CD4-positive, alpha-beta T cell treated with Interleukin-17A for 4 hours (primary cell): Measurements from ENCODE around the gene SELENOP.
"Not testable (repeated sequence)": the region's sequence is repeated elsewhere in the genome, so short reads cannot be mapped to it uniquely, and the experiment has no call there.

Experiments
- DNase-seq: peaks from one replicate; pipeline ENCODE4 v3.0.0-alpha.2; 2020; ENCODE audit warnings: mixed read lengths

Gene SELENOP

DNA sequence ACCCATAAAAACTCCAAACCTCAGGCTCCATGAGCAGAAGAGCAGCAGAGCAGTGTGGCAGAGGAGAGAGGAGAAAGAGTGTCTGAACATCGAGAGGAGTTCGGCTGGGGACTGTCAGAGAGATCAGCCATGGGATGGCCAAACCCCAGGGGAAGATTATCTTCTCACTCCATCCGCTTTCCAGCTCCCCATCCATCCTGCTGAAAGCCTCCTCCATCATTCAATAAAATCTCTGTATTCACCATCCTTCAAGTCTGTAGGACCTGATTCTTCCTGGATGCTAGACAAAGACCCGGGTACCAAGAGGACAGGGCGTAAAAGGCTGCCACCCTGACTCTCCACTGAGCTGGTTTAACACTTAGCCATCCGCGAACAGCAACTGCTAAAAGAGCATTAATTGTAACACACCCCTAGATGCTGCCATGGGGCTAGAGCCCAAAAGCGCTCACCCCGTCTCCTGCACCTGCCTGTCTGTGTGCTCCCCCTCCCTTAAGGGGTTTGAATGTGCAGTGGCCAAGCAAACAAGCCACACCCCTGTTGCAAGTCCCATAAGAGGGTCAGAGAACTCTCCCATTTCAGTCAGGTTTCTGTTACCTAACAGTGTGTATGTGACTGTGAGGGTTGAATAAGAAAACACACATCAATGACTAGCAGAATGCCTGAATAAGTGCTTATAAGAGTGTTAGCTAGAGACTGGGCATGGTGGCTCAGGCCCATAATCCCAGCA, 13.9 kb upstream of the SELENOP start:
- DNase-seq, result no peak

DNA sequence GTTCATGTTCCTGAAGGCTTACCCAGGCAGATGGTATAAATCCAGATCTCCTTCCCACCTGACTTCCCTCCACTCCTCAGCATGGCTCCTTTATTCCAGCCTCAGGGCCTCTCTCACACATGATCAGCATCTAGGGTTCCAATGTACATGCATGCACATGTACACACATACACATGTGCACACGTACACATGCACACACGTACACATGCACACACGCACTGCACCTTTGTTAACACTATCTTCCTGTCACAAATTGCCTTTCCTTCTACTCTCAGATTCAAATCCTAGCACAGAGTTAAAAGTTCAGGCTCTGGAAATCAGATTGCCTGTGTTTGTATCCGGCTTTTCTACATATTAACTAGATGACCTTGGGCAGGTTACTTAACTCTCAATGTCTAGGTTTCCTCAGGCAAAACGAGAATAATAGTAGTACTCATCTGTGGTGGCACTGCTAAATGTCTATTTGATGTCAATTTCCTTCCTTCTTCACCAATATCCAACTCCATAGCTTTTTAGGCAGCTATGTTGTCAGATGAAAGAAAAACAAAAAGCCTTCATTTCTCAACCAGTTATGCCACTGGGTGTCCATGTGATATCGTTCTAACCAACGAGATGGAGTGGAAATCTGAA, 12.8 kb upstream of the SELENOP start:
- no peak for DNase-seq

DNA sequence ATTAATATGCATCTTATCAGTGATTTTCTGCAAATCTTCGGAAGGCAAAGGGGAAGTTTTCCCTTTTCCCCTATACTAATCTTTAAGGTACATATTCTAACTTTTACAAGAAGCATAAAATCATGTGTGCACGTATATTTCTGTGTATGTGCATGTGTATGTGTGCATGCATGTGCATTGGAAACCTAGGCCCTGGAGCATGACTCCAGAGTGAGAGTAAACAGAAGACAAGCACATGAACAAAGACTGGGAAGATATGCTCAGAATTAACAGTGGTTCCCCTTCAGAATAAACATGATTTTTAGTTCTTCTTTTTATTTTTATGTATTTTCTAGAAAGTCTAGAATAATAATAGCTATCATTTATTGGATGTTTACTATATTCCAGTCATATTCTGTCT, 10.9 kb upstream of the SELENOP start:
- no peak for DNase-seq

DNA sequence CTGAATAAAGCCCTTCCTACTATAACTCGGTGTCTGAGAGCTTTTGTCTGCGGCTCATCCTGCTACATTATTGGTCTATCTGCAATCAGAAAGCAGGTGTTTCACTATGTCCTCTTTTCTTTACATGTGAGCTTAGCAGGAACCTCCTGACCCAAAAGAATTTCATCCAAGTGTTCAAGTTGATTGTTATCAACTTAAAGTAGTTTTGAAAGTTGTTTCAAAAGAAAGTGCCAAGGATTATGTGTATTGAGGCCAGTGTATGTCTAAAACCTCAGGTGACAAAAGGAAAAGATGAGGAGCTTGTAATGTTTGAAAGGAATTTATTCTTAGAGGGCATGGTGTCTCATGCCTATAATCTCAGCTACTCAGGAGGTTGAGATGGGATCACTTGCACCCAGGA, 8.1 kb upstream of the SELENOP start:
- no peak for DNase-seq

DNA sequence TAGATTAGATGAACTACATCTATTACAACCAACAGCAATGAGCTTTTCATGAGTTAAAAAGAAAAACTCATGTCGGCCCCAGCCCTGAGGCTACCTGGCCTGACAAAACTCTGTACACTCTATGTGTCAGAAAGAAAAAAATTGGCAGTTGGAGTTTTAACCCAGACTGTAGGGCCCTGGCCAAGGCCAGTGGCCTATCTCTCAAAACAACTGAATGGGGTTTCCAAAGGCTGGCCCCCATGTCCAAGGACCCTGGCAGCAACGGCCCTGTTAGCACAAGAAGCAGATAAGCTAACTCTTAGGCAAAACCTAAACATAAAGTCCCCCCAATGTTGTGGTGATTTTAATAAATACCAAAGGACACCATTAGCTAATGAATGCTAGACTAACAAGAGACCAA, 4.9 kb upstream of the SELENOP start:
- DNase-seq, result not testable (repeated sequence)

DNA sequence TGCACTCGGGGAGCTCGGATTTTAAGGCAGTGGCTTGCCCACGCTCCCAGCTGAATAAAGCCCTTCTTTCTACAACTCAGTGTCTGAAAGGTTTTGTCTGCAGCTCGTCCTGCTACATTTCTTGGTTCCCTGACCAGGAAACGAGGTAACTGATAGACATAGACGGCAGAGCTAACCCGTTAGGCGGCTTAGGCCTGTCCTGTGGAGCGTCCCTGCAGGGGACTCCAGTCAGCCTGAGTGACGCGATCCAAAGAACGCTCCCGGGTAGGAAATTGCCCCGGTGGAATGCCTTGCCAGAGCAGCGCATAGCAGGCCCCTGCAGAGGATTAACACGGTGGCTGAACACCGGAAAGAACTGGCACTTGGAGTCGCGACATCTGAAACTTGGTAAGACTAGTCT, 1.8 kb upstream of the SELENOP start:
- DNase-seq, result no peak

DNA sequence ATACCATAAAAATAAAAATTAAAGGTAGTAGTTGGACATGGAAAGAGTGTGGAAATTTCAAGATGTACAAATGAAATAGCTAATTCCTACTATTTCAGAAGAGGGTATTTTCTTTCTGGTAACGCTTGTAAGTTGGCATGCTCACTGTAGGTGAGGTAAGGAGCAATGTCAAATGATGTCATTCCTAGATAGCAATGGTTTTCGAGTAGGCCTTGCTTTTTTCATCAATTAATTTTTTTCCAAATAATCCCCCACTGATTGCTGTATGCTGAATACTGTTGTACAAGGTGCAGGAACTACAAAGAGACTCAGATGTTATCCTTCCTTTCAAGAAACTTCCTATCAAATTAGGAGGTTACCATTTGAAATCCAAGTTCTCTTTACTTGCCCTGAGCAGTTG, 928 bp upstream of the SELENOP start:
- DNase-seq, result no peak

DNA sequence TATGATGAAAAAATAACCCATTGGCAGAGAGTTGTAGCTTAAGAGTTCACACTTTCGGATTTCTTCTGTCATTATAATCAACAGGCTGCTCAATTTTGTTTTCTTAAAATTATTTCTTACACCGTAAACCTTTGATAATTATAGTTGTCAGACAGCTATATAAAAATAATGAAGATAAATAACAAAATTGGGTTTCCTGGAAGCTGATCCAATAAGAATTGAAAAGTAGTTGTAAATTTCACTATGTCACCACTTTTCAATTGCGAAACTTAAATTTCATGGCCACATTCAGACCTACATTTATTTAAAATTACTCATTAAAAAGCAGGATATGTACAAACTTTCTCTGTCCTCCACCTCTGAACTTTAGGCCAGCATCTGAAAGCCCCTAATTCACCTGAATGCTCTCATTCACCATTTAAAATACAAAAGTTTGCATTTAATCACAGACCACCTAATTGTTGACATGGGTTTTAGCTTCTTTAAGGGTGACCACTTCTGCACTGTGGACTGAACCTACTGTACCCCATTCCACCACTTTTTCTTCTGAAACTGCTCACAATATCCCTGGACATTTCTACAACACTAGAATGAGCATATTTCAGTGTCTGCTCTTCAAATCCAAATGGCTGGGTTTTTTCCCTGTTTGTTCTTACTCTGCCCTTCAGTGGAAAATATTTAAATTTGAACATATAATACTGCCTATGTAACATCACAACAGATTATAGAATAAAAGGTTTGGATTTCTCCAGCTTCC, 680 bp downstream of the SELENOP start:
- no peak for DNase-seq

DNA sequence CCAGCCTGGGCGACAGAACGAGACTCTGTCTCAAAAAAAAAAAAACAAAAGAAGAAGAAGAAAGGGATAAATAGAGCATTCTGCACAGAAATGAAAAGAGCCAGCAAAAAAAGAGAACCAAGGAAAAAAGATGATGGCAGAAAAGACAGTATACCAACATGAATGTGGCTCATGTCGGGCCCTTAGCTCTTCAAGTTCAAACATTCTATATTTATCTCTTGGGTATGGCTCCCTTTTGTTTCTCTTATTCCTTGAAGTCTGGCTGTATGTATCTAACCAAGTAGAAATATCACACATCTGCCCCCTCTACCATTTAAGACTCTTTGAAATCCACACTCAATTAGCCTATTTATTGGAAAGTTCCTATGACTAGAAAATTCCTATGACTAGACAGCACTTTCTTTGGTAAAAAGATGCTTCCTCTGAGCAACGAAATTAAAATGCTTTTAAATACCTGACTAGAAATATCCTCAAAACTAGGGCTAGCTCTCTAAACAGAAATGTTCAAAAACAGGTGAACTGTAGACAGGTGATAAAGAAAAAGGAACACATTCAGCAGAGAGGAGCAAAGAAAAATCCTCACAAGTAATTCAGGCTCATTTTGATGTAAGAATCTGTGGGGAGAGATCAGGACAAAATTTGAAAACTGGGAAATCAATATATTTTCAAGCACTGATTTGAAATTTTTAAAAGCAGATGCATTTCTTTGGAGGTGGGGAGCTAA, 2.6 kb downstream of the SELENOP start:
- DNase-seq, result no peak

DNA sequence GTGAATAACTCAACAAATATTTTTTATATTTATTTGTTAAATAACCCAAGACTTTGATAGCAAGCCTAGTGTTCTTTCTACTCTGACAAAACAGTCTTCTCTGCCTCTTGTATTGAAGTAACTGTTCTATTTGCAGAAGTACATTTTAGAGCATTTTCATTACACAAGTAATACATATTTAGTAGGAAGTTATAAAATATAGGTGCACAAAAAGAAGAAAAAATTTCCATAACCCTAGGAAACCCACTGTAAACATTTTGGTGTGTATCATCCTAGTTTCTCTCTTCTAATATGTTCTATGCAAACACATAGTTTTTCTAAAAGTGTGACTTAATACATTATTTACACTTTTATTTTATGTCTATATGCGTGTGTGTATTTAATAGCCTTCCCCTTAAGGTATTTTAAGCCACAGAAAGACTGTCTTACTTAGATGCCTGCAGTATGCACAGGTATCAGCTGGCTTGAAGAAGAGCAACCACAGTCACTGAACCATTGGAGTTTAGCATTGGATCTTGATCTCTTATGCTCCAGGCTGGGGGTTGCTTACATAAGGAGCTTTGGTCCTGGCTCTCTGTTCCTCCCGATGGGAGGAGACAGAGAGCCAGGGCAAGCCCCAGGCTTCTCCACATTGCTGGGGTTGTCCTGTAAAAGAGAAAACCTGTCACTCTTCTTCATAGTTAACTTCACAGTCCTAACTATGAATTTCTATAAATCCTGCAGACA, 3.8 kb downstream of the SELENOP start:
- no peak for DNase-seq

DNA sequence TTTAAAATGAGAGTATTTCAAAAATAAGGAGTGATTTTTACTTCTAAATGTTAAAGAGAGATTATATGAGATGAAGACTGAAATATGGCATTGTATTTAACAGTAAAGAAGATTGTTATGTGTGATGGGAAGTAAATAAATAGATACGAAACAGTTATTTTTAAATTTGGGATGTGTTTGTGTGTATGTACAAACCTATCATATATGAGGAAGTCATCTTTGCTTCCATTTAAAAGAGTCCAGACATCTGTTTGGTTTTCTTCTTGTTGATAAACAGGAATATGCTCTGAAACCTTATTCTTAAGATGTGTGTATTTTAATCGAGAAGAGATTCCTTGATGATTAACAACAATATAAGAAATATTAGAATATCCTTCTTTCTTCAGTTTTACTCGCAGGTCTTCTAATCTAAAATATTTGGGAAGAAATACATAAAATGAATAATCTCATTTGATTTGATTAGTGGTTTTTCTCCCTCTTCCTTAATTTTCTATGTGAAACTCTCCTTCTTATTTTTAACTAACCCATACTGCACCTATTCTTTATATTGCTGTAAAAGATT, 4.9 kb downstream of the SELENOP start:
- no peak for DNase-seq

DNA sequence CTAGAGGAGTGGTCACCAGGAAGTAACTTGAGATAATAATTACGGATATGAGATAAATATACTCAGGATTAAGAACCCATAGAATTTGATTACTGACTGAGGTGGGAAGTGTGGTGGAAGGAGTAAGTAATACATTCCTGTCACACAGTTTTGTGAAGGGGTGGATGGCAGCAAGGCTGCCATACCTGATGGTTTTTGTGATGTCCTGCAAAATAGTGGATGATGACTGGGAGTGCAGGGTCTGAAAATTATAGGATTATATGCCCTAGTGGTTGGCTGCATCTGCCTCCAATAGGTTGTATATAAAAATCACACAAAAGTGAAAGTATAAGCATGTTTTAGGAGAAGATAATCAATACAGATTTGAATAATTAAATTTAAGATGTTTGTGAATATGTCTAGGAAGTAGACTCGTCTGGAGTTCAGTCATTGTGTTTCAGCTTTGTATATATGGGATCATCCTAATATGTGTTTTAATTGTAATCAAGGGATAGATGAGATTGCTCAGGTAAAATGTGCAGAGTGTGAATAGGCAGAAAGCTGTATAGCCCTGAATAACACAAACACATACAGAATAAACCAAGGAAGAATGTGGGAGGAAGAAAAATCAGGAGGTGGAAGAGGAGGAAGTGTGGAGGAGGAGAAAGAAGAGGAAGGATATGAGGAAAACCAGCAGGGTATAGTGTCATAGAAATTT, 5.5 kb downstream of the SELENOP start:
- DNase-seq, result no peak

DNA sequence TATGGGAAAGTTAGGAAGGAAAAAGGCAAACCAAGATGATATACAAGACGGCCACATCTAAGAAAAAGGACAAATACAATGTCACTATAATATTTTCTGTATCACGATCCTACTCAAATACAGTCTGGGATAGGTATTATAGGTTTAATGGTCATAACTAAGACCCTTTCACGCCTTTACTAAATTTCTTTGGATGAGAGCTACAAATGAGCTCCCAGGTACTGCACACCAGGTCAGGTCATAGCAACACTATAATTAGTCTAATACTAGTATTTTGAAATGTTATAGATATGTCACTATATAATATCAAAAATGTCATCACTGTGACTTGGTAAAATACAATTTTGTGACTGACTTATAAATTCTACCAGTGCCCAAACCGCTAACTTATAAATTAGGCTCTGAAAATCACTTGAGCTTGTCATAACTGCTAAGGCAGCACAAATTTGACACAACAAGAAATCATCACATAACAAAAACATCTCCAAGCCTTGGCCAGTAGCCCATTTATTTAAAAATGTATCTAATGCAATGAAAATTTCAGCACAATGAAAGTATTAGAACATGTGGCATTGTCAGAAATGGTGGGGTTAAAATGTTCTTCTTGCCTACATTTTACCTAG, 6.9 kb downstream of the SELENOP start:
- DNase-seq, result no peak

DNA sequence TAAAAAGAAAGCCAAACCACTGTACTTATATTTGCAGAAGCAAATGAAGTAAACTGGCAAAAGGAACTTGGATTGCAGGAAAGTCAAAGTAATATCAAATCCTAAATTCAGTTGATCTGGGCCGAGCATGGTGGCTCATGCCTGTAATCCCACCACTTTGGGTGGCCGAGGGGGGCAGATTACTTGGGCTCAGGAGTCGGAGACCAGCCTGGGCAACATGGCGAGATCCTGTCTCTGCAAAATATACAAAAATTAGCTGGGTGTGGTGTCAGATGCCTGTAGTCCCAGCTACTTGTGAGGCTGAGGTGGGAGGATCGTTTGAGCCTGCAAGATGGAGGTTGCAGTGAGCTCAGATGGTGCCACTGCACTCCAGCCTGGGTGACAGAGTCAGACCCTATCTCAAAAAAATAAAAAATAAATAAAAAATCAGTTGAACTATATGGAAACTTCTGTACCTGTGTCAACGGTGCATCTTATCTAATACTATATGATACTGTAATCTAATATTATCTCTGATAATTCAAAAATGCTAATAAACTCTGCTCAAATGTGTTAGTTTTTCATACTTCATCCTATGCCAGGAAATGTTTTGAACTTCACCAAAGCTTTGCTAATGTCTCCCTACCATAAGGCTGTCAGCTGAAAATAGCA, 10.1 kb downstream of the SELENOP start:
- no peak for DNase-seq

DNA sequence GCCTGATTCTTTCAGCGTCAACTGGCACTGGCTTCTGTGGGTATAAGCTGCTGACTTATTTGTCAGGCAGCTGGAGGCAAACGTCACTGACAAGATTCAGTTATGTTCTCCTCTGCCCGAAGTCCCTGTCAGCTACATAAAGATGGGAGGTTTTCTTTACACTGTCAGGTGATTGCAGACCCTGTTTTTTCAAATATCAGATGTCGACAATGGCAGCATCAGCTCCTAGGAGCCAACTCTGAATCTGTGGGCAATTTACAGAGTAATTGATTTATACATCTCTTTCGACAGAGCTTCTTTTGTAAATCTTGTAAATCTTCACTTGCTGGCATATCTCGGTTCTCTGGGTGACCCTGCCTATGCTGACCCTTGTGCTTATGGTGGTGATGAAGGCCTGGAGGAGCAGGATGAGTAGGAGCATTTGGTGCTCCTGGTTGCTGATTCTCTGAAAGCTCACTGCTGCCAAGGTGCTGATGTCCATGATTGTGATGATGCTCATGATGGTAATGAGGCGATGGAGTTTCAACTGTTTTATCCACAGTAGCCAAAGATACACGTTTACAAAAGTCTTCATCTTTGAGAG, 10.9 kb downstream of the SELENOP start:
- DNase-seq, result no peak

DNA sequence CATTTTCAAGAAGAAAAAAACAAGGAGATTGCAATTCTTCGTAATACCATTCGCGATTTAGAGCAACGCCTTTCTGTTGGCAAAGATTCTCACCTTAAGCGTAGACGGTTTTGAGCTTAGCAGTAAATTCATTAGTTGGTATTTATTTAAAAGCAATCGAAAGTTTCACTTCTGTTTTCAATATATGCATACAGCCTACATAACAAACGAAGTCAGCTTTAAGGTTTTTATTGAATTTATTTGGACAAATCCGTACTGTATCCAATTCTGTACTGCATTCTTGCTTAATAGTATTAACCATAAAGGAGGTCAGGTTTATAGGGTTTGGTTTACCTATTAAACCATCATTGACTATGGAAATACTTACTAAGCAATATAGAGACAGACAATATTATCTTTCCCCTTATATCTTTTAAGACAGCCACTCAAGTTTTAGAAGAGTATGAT, 12.0 kb downstream of the SELENOP start:
- no peak for DNase-seq

DNA sequence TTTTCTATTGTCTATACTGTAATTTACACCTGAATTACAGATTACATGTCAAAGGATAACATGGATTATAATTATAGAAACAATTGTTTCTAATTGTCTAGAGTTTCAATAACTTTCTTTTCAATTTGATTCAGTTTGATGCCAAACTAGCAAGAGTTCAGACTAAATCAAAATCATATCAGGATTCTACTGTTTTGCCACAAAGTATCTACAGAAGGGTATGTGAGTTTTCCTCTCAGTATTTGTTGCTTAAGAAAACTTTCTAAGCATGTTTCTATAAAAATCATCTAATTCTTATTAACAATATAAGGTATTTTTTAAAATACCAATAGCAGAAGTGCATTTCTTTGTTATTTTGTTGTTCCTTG, 12.5 kb downstream of the SELENOP start:
- no peak for DNase-seq

DNA sequence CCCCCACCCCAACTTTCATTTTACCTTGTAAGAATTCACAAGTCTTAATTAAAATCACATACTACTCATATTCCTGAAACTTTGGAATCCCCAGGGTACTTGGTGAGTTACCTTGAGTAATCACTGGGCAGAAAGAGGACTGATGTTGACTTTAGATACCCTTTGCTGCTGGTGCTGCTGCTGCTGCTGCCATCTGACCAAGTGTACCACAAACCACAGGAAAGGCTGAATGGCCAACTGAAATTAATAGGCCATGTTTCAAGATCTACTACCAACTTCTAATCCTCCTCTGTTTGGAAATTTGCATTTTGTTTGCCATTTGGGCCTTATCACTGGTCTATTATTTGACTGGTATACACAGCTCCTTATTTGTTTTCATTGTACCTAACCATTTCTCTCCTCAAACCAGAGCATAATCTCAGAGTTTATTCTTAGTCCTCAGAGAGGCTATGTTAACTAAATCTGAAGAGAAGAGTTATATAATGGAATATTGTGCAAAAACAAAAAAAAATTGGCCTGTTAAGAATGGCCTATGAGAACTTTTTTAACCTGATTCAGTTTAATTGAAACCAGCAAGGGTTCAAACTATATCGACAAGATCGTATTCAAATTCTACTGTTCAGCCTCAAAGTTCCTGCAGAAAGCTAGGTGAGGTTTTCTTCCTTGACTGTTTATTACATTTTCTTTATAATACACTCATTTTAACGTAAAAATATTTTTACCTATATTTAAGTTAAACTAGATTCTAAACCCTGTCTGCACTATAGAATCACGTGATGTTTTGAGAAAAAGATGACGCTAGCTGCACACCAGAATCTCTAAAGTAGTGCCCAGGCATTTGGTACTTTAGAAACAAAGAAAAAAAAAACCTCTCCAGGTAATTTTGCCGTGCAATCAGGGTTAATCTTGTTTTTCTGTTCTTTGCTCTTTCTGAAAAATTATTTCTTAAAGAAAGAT, 13.1 kb downstream of the SELENOP start:
- no peak for DNase-seq

DNA sequence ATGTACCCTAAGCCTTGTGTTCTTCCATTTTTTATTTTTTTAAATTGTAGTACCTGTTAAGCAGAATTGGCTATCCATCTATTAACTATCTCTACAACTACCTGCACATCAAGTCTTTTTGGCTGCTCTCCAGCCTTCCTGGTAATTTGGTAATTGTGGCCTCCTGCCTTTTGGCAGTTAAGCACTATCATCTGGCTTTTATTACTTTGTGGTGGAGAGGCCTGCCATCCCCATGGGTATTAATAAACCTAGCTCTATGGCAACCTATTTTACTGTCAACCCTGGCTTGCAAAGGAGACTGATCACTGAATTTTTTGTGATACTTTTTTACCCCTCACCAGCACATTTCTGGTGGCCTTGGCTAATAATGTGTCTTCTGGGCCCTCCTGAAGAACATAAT, 20.5 kb downstream of the SELENOP start:
- DNase-seq, result no peak
